KMS-11 (cell line): ENCODE data around the gene TPRG1.

Source experiments
- H2AFZ ChIP-seq: fragments of 200-600 bp; sonication (generic); 2 replicates; pipeline ENCODE4 v1.6.1; 2016; ENCODE audit warnings: antibody characterized with exemption, mixed run types, low read depth
- H3K27ac ChIP-seq: fragments of 200-600 bp; sonication (generic); 2 replicates; pipeline ENCODE4 v1.6.1; 2016; ENCODE audit warnings: mild to moderate bottlenecking, mixed run types
- H3K27me3 ChIP-seq: fragments of 200-600 bp; sonication (generic); 2 replicates; pipeline ENCODE4 v1.6.1; 2017; ENCODE audit warnings: mild to moderate bottlenecking, low read depth, mixed run types, moderate library complexity; ENCODE audit not compliant: insufficient read depth
- H3K36me3 ChIP-seq: fragments of 200-600 bp; sonication (generic); 2 replicates; pipeline ENCODE4 v1.6.1; 2017; ENCODE audit warnings: mild to moderate bottlenecking, mixed run types; ENCODE audit not compliant: insufficient read depth
- H3K4me1 ChIP-seq: fragments of 200-600 bp; sonication (generic); 2 replicates; pipeline ENCODE4 v1.6.1; 2016; ENCODE audit warnings: mild to moderate bottlenecking, low read depth, mixed run types; ENCODE audit not compliant: poor library complexity, severe bottlenecking
- H3K4me2 ChIP-seq: fragments of 200-600 bp; sonication (generic); 2 replicates; pipeline ENCODE4 v1.7.0; 2016; ENCODE audit warnings: mild to moderate bottlenecking, mixed run types
- H3K4me3 ChIP-seq: fragments of 200-600 bp; sonication (generic); IDR thresholded peaks from 2 replicates; pipeline ENCODE4 v1.6.1; 2017; ENCODE audit warnings: low read depth, low read length, mixed read lengths; ENCODE audit not compliant: insufficient read depth
- H3K79me2 ChIP-seq: fragments of 200-600 bp; sonication (generic); 2 replicates; pipeline ENCODE4 v1.6.1; 2016; ENCODE audit warnings: low read depth, mixed run types; ENCODE audit not compliant: insufficient read depth
- H3K9ac ChIP-seq: fragments of 200-600 bp; sonication (generic); 2 replicates; pipeline ENCODE4 v1.6.1; 2016; ENCODE audit warnings: mild to moderate bottlenecking, mixed run types
- H4K20me1 ChIP-seq: fragments of 200-600 bp; sonication (generic); 2 replicates; pipeline ENCODE4 v1.6.1; 2016; ENCODE audit warnings: mild to moderate bottlenecking, mixed run types; ENCODE audit not compliant: insufficient read depth
- TF ChIP-seq, protein P1 (sequence below): fragments of 200-600 bp; sonication (generic); conservative IDR thresholded peaks from 2 replicates; pipeline ENCODE4 v1.6.1; 2017; ENCODE audit warnings: low read depth, mild to moderate bottlenecking, antibody characterized with exemption, low read length, moderate library complexity, mixed read lengths

Gene TPRG1

DNA sequence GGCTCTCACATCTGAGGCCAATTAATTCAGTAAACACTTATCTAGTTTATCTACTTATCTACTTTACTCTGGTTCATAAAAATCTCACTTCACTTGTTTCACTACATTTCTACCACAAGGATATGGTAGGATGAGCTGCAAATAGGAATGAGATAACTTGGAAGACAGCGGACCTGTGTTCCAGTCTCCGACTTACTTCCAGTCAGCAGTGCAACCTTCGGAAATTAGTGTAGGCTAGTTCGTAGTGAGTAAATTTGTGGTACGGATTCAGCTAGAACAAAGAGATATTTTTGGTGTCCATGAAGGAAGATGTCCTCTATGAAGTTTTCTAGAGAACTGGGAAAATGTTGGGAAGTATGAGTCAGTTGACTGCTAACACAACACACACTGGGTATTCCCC lies 66.3 kb downstream of the TPRG1 start:
- Histone ChIP-seq H4K20me1 (no peaks in the 10 kb centered on the region), H2AFZ (no peak overlapping the region), H3K27ac (no peak overlapping the region), H3K27me3 (no peaks in the 10 kb centered on the region), H3K36me3 (no peaks in the 10 kb centered on the region), H3K4me3 (no peak overlapping the region), H3K79me2 (no peaks in the 10 kb centered on the region), H3K4me1 (no peaks in the 10 kb centered on the region), H3K4me2 (no peak overlapping the region), H3K9ac (no peak overlapping the region)
- TF ChIP-seq, protein P1, sequence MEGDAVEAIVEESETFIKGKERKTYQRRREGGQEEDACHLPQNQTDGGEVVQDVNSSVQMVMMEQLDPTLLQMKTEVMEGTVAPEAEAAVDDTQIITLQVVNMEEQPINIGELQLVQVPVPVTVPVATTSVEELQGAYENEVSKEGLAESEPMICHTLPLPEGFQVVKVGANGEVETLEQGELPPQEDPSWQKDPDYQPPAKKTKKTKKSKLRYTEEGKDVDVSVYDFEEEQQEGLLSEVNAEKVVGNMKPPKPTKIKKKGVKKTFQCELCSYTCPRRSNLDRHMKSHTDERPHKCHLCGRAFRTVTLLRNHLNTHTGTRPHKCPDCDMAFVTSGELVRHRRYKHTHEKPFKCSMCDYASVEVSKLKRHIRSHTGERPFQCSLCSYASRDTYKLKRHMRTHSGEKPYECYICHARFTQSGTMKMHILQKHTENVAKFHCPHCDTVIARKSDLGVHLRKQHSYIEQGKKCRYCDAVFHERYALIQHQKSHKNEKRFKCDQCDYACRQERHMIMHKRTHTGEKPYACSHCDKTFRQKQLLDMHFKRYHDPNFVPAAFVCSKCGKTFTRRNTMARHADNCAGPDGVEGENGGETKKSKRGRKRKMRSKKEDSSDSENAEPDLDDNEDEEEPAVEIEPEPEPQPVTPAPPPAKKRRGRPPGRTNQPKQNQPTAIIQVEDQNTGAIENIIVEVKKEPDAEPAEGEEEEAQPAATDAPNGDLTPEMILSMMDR = no peak

DNA sequence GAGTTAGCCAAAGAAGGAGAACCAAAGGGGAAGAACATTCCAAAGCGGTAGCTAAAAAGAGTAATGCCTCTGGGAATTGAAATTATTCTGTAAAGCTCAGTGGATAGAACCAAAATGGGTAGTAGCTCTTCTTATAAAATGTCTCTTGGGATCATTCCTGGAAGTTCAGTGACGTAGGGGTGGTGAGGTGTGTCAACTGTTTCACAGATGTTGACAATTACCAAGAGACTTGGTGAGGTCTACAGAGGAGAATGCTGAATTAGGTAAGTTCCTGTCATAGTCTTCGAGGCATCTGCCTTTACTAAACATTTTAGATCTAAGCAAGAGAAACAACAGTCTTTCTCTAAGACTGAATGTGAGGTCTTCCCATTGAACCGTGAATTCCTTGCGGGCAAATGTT lies 67.8 kb downstream of the TPRG1 start:
- H3K4me3 ChIP-seq = no peak overlapping the region
- no peaks in the 10 kb centered on the region for H3K27me3 ChIP-seq
- H3K9ac ChIP-seq = no peak overlapping the region
- H2AFZ ChIP-seq = no peak overlapping the region
- H3K36me3 ChIP-seq = no peaks in the 10 kb centered on the region
- H3K79me2 ChIP-seq = no peaks in the 10 kb centered on the region
- TF ChIP-seq, protein P1 = no peak
- H3K27ac ChIP-seq = no peak overlapping the region
- no peak overlapping the region for H3K4me2 ChIP-seq
- no peaks in the 10 kb centered on the region for H3K4me1 ChIP-seq
- H4K20me1 ChIP-seq = no peaks in the 10 kb centered on the region

DNA sequence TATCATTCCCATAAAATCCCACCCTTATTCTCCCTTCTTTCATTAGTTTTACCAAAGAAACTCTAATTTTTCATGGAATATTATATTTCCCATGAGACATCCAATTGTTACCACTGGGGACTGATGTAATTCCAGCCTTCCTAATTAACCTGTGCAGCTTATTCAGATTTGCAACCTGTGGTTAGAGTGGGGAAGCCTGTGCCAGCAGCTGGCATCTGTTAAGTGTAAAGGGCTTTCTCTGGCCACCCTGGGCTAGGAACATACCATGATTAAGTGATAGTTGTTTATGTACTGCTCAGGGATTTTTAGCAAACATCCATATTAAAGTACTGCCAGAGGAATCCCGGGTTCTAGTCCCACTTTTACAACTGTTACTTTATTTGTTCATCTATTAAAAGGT lies 78.2 kb downstream of the TPRG1 start:
- Histone ChIP-seq H3K4me1 (no peaks in the 10 kb centered on the region), H3K9ac (no peak overlapping the region), H3K4me2 (no peak overlapping the region), H3K4me3 (no peak overlapping the region), H3K36me3 (no peaks in the 10 kb centered on the region), H4K20me1 (no peaks in the 10 kb centered on the region), H3K27me3 (no peaks in the 10 kb centered on the region), H3K27ac (no peak overlapping the region), H3K79me2 (no peaks in the 10 kb centered on the region), H2AFZ (no peak overlapping the region)
- TF ChIP-seq, protein P1 = no peak

DNA sequence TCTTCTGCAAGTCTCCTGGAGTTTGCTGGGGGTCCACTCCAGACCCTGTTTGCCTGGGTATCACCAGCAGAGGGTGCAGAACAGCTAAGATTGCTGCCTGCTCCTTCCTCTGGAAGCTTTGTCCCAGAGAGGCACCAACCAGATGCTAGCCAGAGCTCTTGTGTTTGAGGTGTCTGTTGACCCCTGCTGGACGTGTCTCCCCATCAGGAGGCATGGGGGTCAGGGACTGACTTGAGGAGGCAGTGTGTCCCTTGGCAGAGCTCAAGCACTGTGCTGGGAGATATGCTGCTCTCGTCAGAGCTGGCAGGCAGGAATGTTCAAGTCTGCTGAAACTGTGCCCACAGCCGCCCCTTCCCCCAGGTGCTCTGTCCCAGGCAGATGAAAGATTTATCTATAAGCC lies 86.5 kb downstream of the TPRG1 start:
- Histone ChIP-seq H3K36me3 (no peaks in the 10 kb centered on the region), H3K27ac (no peak overlapping the region), H3K27me3 (no peaks in the 10 kb centered on the region), H3K4me2 (no peak overlapping the region), H2AFZ (no peak overlapping the region), H3K4me3 (no peak overlapping the region), H3K4me1 (no peaks in the 10 kb centered on the region), H3K79me2 (no peaks in the 10 kb centered on the region), H4K20me1 (no peaks in the 10 kb centered on the region), H3K9ac (no peak overlapping the region)
- TF ChIP-seq, protein P1 = no peak
